HG03571 (cell line): ENCODE data around the gene VWA3B.
"Not testable (repeated sequence)": the region's sequence is repeated elsewhere in the genome, so short reads cannot be mapped to it uniquely, and the experiment has no call there.

Experiments used
- ATAC-seq: cut with Tn5 transposase; IDR thresholded peaks from one replicate; pipeline ENCODE4 v1.9.1; 2021; ENCODE audit not compliant: unreplicated experiment

Gene VWA3B

GRCh38 chr2:98245491-98245890, 158.5 kb downstream of the VWA3B start:
- no peak for ATAC-seq

GRCh38 chr2:98247383-98247782, 160.4 kb downstream of the VWA3B start:
- no peak for ATAC-seq

GRCh38 chr2:98252038-98252773, 165.2 kb downstream of the VWA3B start:
- no peak for ATAC-seq

GRCh38 chr2:98253461-98254070, 166.6 kb downstream of the VWA3B start:
- ATAC-seq: no peak

- ATAC-seq: no peak
These were observed 167.6 kb downstream of the VWA3B start for GRCh38 chr2:98254504-98255059.

GRCh38 chr2:98258906-98259305, 171.9 kb downstream of the VWA3B start:
- ATAC-seq: no peak

- no peak for ATAC-seq
These were observed 176.4 kb downstream of the VWA3B start for GRCh38 chr2:98263362-98263761.

- ATAC-seq: not testable (repeated sequence)
These were observed 181.3 kb downstream of the VWA3B start for GRCh38 chr2:98268225-98268624.

GRCh38 chr2:98269274-98269673, 182.3 kb downstream of the VWA3B start:
- ATAC-seq: no peak

- no peak for ATAC-seq
These were observed 182.9 kb downstream of the VWA3B start for GRCh38 chr2:98269830-98270229.

GRCh38 chr2:98277162-98277859, 190.3 kb downstream of the VWA3B start:
- no peak for ATAC-seq

GRCh38 chr2:98278074-98278473, 191.1 kb downstream of the VWA3B start:
- ATAC-seq: no peak

GRCh38 chr2:98280376-98281102, 193.6 kb downstream of the VWA3B start:
- ATAC-seq: no peak

GRCh38 chr2:98281607-98282006, 194.6 kb downstream of the VWA3B start:
- no peak for ATAC-seq

- no peak for ATAC-seq
These were observed 195.1 kb downstream of the VWA3B start for GRCh38 chr2:98282109-98282508.

GRCh38 chr2:98293030-98293429, 206.1 kb downstream of the VWA3B start:
- no peak for ATAC-seq

GRCh38 chr2:98293931-98294687, 207.1 kb downstream of the VWA3B start:
- no peak for ATAC-seq

- ATAC-seq: no peak
These were observed 207.7 kb downstream of the VWA3B start for GRCh38 chr2:98294711-98295110.

- ATAC-seq: no peak
These were observed 208.3 kb downstream of the VWA3B start for GRCh38 chr2:98295275-98295674.

GRCh38 chr2:98295721-98296414, 208.9 kb downstream of the VWA3B start:
- no peak for ATAC-seq
